GM19395 (cell line): ENCODE results near the gene ESPL1.

Experiments used
- ATAC-seq: cut with Tn5 transposase; IDR thresholded peaks from one replicate; pipeline ENCODE4 v1.9.1; 2021; ENCODE audit warnings: mild to moderate bottlenecking, moderate library complexity; ENCODE audit not compliant: unreplicated experiment

ESPL1 gene

DNA sequence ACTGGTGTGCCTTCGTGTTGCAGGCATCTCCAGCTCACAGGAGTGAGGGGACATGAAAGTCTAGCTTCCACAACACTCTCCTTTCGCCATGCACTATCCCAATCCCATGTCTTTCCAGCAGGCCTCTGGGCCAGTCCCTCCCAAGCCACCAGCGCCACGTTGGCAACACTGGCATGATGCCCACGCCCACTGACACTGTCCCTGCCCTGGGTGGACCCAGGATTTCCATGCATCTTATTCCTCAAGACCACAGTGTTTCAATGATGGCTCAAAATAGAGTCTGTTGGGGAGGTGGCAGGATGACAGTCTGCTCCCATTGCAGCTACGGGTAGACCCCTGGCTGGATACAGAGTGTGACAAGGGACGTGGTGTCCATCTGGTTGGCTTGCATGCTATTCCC, 65.7 kb downstream of the ESPL1 start:
- ATAC-seq: no peak

DNA sequence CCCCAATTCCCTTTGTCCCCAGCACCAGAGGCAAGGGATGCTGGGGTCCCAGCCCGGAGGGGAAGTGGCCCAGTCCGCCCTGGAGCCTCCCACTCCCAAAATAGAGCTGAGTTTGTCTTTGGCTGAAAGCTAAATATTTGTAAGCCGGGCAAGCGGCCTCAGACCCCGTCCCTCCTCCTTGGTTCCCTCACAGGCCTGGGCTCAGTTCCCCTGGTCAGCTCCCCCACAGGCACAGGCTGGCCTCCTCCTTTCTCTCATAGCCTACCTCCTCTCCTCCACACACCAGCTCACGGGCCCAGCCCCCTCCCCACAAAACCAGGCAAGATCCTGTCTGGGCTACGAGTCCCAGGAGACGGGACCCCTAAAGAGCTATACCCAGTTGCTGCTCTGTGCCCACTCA, 66.7 kb downstream of the ESPL1 start:
- ATAC-seq: no peak

DNA sequence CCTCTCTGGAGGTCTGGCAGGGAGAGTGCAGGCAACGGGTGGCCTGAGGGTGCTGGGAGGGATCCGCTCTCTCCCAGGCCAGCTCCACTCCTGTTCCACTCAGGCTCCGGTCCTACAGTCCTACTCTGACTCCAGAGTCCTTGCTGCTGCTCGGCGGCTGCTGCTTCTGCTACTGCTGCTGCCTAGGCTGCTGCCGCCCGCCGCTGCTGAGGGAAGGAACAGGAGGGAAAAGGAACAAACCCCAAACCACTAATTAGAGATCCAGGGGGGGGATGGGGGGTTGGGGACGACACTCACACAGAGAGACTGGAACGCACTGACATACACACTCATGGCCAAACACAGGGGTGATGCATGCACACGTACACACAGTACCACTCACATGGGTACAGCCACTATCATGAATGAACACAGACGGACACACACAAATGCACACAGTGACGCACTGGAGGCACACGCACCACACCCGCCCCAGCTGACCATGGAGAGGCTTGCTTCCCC, 68.1 kb downstream of the ESPL1 start, which contains the start of gene SP7:
TSS of gene SP7 (minus strand) at position 174 of the 501 bp plus-strand sequence. CDS start 708 bp downstream, outside the sequence.
- no peak for ATAC-seq

DNA sequence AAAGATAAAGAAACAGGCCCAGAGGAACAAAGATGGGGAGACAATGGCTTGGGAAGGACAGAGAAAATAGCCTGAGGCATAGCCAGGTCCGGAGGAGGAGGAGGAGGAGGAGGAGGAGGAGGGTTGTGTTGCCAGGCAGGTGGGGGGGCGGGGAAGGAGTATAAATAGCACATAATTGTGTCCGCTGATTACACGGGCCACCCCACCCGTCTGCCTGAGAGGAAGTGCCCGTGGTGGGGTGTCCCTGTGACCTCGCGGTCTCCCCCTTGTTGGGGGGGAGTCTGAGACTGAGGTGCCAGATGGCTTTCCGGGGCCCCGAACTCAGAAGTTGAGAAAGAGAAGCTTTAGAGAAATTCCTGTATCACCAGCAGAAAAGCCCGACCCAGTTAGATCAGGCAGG, 69.9 kb downstream of the ESPL1 start:
- no peak for ATAC-seq

DNA sequence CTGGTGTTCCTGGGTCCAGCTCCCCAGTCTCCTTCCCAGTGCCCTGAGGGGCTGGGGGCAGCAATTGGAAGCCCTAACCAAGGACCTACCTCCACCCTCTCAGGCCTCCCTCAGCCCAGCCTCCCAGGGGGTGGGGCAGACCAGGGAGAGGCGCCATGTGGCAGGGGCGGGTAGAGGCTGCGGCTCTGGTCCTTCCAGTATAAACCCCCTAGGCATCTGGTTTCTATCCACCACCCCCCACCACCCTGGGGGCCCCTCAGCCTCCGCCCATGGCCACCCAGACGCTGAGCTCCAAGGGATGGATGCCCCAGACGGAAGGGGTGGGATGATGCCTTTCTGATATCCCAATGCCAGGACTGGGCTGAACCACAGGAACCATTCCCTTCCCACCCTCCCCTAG, 70.8 kb downstream of the ESPL1 start:
- no peak for ATAC-seq

DNA sequence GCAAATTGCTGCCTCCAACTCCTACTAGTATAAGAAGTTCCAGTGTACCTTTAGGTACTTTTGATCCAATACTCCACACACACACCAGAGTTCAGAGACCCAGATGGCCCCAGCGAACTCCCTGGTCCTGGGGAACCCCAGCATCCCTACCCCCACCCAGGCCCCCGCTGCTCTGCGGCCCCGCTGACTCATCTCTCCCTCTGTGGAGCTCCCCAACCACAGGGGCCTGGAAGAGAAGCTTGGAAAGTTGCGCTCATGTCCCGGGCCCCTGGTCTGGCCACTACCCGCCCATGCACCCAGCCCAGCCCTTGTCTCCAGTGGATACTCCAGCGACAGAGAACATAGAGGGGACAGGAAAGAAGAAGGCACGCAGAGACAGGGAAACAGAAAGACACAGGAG, 72.3 kb downstream of the ESPL1 start:
- ATAC-seq: no peak
